ENCODE data around the gene ZRANB1. TPM values are rescaled to one million over a fixed set of nuclear protein-coding genes. Genes with fewer than 3 reads are reported as not detected.

The ZRANB1 gene
- total and polyA plus RNA-seq, 2 of the 13 experiments (the other 11 are each of a cell fraction or from before 2014, with no cell fraction given) = 10.3 to 19.6 TPM

GRCh38 chr10:124916585-124917427 is 25.1 kb upstream of the ZRANB1 start (continued):
- TF ChIP-seq YY1 (IDR thresholded peaks at IDR 0.05; ENCODE audit: insufficient read depth, insufficient replicate concordance, low read depth, low read length) = peak; percentile 94
- TF ChIP-seq ETV6 (CRISPR knock-in tag; conservative IDR thresholded peaks at IDR 0.05) = no peak
- TF ChIP-seq PRDM15 (CRISPR knock-in tag; IDR thresholded peaks at IDR 0.05) = 0 out of 2 replicates have a peak, but pooled peaks have one; percentile 48
- no peak for TF ChIP-seq ZNF350 (CRISPR knock-in tag; IDR thresholded peaks at IDR 0.05; ENCODE audit: borderline replicate concordance, low read depth)
- no peak for TF ChIP-seq IRF1 (CRISPR knock-in tag; IDR thresholded peaks at IDR 0.05; ENCODE audit: low read depth)
- TF ChIP-seq ZNF770 (CRISPR knock-in tag; IDR thresholded peaks at IDR 0.05) = 0 out of 2 replicates have a peak, but pooled peaks have one; percentile 32
- TF ChIP-seq ZNF343 (CRISPR knock-in tag; IDR thresholded peaks at IDR 0.05) = no peak
- TF ChIP-seq RFXAP (CRISPR knock-in tag; IDR thresholded peaks at IDR 0.05; ENCODE audit: borderline replicate concordance) = peak; percentile 59; the same call in 1 of the 2 replicates
- TF ChIP-seq ZNF800 (CRISPR knock-in tag; IDR thresholded peaks at IDR 0.05) = peak; percentile 82
- 0 out of 2 replicates have a peak, but pooled peaks have one; percentile 49 for TF ChIP-seq ZKSCAN8 (CRISPR knock-in tag; IDR thresholded peaks at IDR 0.05; ENCODE audit: borderline replicate concordance)
- no peak for TF ChIP-seq CSRNP1 (CRISPR knock-in tag; IDR thresholded peaks at IDR 0.05)
- TF ChIP-seq ZSCAN12 (CRISPR knock-in tag; IDR thresholded peaks at IDR 0.05) = peak; percentile 50; the same call in 1 of the 2 replicates
- TF ChIP-seq ZMYM4 (CRISPR knock-in tag; IDR thresholded peaks at IDR 0.05) = peak; percentile 85
- TF ChIP-seq GMEB1 (CRISPR knock-in tag; IDR thresholded peaks at IDR 0.05; ENCODE audit: borderline replicate concordance) = peak; percentile 85

Data from HepG2 (cell line).